Measurements from ENCODE around the gene PARP3. TPM values are rescaled to one million over a fixed set of nuclear protein-coding genes. Genes with fewer than 3 reads are reported as not detected.

The PARP3 gene
- total RNA-seq, 1 experiment from 2014 or later, result 29.4 TPM

DNA sequence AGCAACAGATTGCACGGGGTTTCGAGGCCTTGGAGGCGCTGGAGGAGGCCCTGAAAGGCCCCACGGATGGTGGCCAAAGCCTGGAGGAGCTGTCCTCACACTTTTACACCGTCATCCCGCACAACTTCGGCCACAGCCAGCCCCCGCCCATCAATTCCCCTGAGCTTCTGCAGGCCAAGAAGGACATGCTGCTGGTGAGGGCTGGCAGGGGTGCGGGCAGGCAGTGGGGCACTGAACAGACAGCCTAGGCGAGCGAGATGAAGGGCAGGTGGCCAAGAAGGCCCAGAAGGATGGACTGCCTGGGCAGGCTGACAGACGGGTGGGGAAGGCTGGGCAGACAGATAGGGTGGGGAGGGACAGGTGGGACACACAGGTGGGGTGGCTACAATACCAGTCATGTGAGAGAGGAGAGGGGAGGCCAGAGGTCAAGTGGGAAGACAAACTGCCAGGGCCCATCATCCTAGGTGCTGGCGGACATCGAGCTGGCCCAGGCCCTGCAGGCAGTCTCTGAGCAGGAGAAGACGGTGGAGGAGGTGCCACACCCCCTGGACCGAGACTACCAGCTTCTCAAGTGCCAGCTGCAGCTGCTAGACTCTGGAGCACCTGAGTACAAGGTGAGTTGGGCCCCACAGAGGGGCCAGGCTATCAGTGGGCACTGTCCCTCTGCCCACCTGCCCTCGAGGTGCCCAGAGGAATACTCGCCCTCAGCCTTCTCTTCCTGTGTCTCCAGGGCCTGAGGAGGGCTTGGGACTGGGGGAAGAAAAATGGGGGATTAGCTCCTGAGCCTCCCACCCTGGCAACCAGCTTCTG is 3.1 kb downstream of the PARP3 start:
- DNase-seq (ENCODE audit: low read depth), result no peak
- in situ Hi-C loops (cut with HindIII; ENCODE audit: low pct_unique_long_range_greater_than_20kb, low sequenced_read_pairs), result no loop called here

DNA sequence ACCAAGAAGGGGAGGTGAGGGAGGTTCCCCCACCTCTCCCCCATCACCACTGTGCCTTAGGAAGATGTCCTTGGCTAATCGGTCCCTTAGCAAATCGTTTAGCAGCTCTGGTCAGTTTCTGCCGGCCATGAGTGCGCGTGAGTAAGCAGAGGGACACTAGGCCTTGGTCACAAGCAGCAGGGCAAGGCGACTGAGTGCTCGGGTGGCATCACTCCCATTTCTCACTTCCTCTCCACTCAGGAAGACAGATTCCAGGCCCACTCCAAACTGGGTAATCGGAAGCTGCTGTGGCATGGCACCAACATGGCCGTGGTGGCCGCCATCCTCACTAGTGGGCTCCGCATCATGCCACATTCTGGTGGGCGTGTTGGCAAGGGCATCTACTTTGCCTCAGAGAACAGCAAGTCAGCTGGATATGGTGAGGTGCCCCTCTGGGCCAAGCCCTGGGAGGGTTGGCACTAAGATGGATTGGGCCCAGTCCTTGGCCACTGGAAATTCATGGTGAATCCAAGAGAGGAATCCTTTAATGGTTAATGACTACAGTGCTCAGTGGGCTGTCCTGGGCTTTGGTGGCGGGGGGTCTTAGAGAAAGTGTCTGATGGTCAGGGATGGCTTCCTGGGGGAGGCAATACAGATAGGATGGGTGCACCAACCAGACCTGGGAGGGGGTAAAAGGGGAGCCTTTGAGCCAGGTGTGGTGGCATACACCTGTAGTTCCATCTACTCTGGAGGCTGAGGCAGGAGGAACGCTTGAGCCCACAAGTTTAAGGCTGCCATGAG is 4.0 kb downstream of the PARP3 start:
- DNase-seq (ENCODE audit: low read depth), result no peak
- in situ Hi-C loops (cut with HindIII; ENCODE audit: low pct_unique_long_range_greater_than_20kb, low sequenced_read_pairs), result no loop called here

DNA sequence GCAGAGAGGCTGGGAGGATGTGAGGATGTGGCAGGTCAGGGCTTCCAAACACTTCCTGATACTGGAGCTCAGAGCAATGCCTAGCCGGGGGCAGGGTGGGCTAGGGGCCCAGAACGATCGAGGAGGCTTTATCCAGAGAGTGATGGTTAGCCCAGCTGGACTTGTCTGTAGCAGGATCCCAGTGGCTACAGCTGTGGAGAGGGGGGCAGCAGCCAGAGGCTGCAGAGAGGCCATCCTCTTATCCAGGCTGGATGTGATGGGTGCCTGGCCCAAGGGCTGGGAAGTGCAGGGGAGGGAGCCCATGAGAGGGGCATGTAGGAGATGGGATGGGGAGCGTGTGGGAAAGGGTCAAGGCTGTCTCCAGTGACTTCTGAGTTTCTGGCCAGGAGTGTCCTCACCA is 4.6 kb downstream of the PARP3 start:
- DNase-seq (ENCODE audit: low read depth), result no peak
- in situ Hi-C loops (cut with HindIII; ENCODE audit: low pct_unique_long_range_greater_than_20kb, low sequenced_read_pairs), result no loop called here

- in situ Hi-C loops (cut with HindIII; ENCODE audit: low pct_unique_long_range_greater_than_20kb, low sequenced_read_pairs), result no loop called here
- no peak for DNase-seq (ENCODE audit: low read depth)
Measured at GRCh38 chr3:51947215-51947900, 5.2 kb downstream of the PARP3 start.

DNA sequence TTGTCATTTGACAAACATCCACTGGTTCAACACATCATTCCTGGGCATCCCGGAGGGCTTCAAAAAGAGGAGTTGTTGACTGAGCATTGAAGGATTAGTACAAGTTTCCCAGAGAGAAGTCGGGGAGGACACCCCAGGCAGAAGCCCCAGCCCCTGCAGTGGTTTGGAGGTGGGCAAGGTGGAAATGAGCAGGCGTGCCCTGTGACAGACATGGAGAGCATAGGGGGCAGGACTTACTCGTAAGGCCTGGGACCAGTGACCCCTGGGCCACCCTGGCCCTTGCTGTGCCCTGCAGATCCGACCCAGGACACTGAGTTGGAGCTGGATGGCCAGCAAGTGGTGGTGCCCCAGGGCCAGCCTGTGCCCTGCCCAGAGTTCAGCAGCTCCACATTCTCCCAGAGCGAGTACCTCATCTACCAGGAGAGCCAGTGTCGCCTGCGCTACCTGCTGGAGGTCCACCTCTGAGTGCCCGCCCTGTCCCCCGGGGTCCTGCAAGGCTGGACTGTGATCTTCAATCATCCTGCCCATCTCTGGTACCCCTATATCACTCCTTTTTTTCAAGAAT is 5.9 kb downstream of the PARP3 start:
- in situ Hi-C loops (cut with HindIII; ENCODE audit: low pct_unique_long_range_greater_than_20kb, low sequenced_read_pairs), result no loop called here
- no peak for DNase-seq (ENCODE audit: low read depth)

DNA sequence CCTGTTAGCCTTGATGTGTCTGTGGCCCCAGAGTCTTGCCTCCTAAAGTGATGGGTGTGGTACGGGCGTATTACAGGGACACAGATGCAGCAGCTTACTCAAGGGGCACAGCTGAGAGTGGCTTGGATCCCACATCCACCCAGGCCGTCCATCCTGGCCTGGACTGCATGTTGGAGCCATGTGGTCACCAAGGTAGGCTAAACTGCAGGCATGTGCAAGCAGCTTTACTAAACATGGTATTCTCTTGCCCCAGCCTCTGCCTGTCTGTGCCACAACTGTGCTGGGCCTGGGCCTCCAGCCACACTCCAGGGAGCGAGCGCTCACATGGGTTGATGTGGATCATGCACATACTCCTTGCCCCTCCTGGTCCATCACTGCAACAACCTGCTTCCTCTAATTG is 7.0 kb downstream of the PARP3 start:
- DNase-seq (ENCODE audit: low read depth), result no peak
- in situ Hi-C loops (cut with HindIII; ENCODE audit: low pct_unique_long_range_greater_than_20kb, low sequenced_read_pairs), result no loop called here

GRCh38 chr3:51950899-51951298 is 8.7 kb downstream of the PARP3 start:
- DNase-seq (ENCODE audit: low read depth), result no peak
- in situ Hi-C loops (cut with HindIII; ENCODE audit: low pct_unique_long_range_greater_than_20kb, low sequenced_read_pairs), result no loop called here

- in situ Hi-C loops (cut with HindIII; ENCODE audit: low pct_unique_long_range_greater_than_20kb, low sequenced_read_pairs), result no loop called here
- no peak for DNase-seq (ENCODE audit: low read depth)
Measured at GRCh38 chr3:51953445-51953844, 11.3 kb downstream of the PARP3 start.

DNA sequence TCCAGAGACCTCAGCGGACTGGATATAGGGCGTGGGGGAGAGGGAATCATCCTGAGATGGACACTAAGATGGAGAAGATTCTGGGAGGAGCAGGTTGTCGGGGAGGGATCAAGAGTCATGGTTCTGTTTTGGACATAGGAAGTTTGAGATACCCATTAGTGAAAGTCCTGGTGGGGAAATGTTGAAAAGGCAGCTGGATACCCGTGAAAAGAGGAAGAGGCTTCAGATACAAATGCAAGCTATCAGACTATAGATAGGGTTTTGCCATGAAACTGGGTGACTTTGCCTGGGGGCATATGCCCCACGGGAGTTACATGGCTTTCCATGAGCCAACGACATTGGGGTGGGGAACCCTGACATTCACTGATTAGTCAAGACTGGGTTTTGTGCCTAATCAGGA is 11.9 kb downstream of the PARP3 start:
- in situ Hi-C loops (cut with HindIII; ENCODE audit: low pct_unique_long_range_greater_than_20kb, low sequenced_read_pairs), result no loop called here
- DNase-seq (ENCODE audit: low read depth), result no peak

DNA sequence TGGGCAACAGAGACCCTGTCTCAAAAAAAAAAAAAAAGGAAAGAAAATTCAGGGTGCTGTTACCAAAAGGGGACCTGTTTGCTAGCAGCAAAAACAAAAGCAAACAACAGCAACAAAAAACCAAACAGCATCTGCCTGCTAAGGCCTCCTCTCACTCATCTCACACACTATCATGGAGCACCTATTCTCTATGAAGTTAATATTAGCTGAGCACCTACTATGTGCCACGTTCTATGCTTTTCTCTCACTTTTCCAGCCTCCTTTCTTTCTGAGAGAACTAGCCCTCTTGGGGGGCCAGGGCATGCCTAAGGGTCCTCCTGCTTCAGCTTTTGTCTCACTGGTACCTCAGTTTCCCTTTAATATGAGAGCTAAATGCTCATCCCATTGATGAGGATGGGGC is 12.6 kb downstream of the PARP3 start:
- DNase-seq (ENCODE audit: low read depth), result no peak
- in situ Hi-C loops (cut with HindIII; ENCODE audit: low pct_unique_long_range_greater_than_20kb, low sequenced_read_pairs), result no loop called here

GRCh38 chr3:51955175-51955892 is 13.2 kb downstream of the PARP3 start, which contains the start of gene GPR62:
Gene GPR62 (plus strand): TSS chr3:51955381. CDS start chr3:51955653, 272 bp downstream.
- in situ Hi-C loops (cut with HindIII; ENCODE audit: low pct_unique_long_range_greater_than_20kb, low sequenced_read_pairs), result no loop called here
- DNase-seq (ENCODE audit: low read depth), result no peak

DNA sequence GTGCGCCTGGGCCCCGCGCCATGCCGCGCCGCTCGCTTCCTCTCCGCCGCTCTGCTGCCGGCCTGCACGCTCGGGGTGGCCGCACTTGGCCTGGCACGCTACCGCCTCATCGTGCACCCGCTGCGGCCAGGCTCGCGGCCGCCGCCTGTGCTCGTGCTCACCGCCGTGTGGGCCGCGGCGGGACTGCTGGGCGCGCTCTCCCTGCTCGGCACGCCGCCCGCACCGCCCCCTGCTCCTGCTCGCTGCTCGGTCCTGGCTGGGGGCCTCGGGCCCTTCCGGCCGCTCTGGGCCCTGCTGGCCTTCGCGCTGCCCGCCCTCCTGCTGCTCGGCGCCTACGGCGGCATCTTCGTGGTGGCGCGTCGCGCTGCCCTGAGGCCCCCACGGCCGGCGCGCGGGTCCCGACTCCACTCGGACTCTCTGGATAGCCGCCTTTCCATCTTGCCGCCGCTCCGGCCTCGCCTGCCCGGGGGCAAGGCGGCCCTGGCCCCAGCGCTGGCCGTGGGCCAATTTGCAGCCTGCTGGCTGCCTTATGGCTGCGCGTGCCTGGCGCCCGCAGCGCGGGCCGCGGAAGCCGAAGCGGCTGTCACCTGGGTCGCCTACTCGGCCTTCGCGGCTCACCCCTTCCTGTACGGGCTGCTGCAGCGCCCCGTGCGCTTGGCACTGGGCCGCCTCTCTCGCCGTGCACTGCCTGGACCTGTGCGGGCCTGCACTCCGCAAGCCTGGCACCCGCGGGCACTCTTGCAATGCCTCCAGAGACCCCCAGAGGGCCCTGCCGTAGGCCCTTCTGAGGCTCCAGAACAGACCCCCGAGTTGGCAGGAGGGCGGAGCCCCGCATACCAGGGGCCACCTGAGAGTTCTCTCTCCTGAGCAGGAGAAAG is 14.0 kb downstream of the PARP3 start:
- DNase-seq (ENCODE audit: low read depth), result no peak
- in situ Hi-C loops (cut with HindIII; ENCODE audit: low pct_unique_long_range_greater_than_20kb, low sequenced_read_pairs), result no loop called here

DNA sequence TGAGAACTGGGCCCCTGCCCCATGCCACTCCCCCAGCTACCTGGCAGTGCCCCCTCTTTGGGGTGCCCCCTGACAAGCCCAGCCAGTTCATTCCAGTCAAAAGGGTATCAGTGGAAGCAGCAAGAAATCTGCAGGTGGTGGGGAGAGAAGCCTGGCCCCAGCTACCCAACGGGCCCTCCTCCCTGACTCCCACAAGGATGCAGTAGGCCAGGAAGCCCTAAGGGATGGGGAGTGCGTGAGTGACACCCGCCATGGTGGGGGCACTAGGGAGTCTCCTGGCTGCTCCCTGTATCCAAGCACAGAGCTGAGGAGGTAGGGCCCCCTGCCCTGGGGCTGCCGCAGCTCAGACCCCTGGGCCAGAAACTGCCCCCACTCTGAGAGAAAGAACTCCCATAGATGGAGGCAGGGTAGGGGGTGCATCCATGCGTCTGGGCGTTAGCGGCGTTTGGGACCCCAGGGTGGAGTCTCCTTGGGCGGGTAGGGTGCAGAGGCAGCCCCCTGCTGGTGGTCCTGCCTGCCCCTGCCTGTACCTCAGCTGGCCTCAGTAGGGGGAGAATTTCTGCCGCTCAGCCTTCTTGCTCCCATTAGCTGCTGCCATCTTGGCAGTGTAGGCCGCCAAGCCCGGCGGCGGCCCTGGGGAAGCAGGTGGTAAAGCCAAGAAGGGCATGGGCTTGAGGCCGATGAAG is 15.5 kb downstream of the PARP3 start:
- no peak for DNase-seq (ENCODE audit: low read depth)
- in situ Hi-C loops (cut with HindIII; ENCODE audit: low pct_unique_long_range_greater_than_20kb, low sequenced_read_pairs), result no loop called here

- in situ Hi-C loops (cut with HindIII; ENCODE audit: low pct_unique_long_range_greater_than_20kb, low sequenced_read_pairs), result no loop called here
- no peak for DNase-seq (ENCODE audit: low read depth)
Measured at GRCh38 chr3:51958603-51959521, 16.7 kb downstream of the PARP3 start.

- in situ Hi-C loops (cut with HindIII; ENCODE audit: low pct_unique_long_range_greater_than_20kb, low sequenced_read_pairs), result no loop called here
- DNase-seq (ENCODE audit: low read depth), result no peak
Measured at GRCh38 chr3:51959651-51960050, 17.5 kb downstream of the PARP3 start.

DNA sequence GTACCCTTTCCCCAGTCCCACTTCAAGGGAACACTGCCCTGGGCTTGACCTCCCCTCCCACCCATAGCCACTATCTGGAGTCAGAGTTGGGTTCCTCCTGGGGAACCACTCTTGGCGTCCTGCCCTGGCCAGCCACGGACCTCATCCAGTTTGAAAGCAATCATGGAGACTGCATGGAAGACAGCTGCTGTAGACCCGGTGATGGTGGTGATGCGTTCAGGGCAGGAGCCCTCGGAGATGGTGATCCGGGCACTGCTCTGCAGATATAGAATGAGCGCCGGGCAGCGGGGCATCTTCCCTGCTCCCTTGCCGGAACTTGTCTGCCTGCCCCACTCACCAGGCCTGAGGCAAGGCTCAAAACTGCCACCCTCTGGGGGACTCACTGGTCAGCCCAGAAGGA is 18.2 kb downstream of the PARP3 start:
- no peak for DNase-seq (ENCODE audit: low read depth)

More for the DNA sequence above, 18.2 kb downstream of the PARP3 start:
- in situ Hi-C loops (cut with HindIII; ENCODE audit: low pct_unique_long_range_greater_than_20kb, low sequenced_read_pairs), result no loop called here
